Measurements from ENCODE around the gene ASCL2. TPM values are rescaled to one million over a fixed set of nuclear protein-coding genes. Genes with fewer than 3 reads are reported as not detected.

ASCL2 gene
- total RNA-seq, 1 donor from 2014 or later: 0.16 TPM

GRCh38 chr11:2268729-2269600 is 1.4 kb downstream of the ASCL2 start:
- Mint-ChIP-seq H3K27me3 (ENCODE audit: low read depth) (peaks cover 81% of the 10 kb centered on the region), H3K36me3 (ENCODE audit: low read depth) (no peaks in the 10 kb centered on the region), H3K9me3 (no peaks in the 10 kb centered on the region), H3K4me1 (peaks cover 4% of the 10 kb centered on the region), H3K4me3 (peak overlapping the region; percentile 67), H3K27ac (ENCODE audit: unreplicated experiment) (no peak overlapping the region)
- TF ChIP-seq CTCF (conservative IDR thresholded peaks at IDR 0.05): no peak
- peak; percentile 3 for DNase-seq (ENCODE audit: low read depth, low spot score)

- peaks cover 72% of the 10 kb centered on the region for H3K27me3 Mint-ChIP-seq (ENCODE audit: low read depth)
- no peak for TF ChIP-seq CTCF (conservative IDR thresholded peaks at IDR 0.05)
- peak overlapping the region; percentile 67 for H3K4me3 Mint-ChIP-seq
- H3K27ac Mint-ChIP-seq (ENCODE audit: unreplicated experiment): no peak overlapping the region
- DNase-seq (ENCODE audit: low read depth, low spot score): peak; percentile 1
- H3K4me1 Mint-ChIP-seq: peaks cover 4% of the 10 kb centered on the region
- H3K36me3 Mint-ChIP-seq (ENCODE audit: low read depth): no peaks in the 10 kb centered on the region
- H3K9me3 Mint-ChIP-seq: no peaks in the 10 kb centered on the region
Measured at GRCh38 chr11:2267851-2268728, 2.3 kb downstream of the ASCL2 start.

GRCh38 chr11:2267306-2267850 is 3.0 kb downstream of the ASCL2 start:
- no peaks in the 10 kb centered on the region for H3K36me3 Mint-ChIP-seq (ENCODE audit: low read depth)
- DNase-seq (ENCODE audit: low read depth, low spot score): no peak
- no peak for TF ChIP-seq CTCF (conservative IDR thresholded peaks at IDR 0.05)
- no peak overlapping the region for H3K4me3 Mint-ChIP-seq
- peaks cover 65% of the 10 kb centered on the region for H3K27me3 Mint-ChIP-seq (ENCODE audit: low read depth)
- H3K9me3 Mint-ChIP-seq: no peaks in the 10 kb centered on the region
- H3K27ac Mint-ChIP-seq (ENCODE audit: unreplicated experiment): no peak overlapping the region
- peaks cover 4% of the 10 kb centered on the region for H3K4me1 Mint-ChIP-seq

GRCh38 chr11:2266586-2267305 is 3.6 kb downstream of the ASCL2 start:
- H3K27ac Mint-ChIP-seq (ENCODE audit: unreplicated experiment): no peak overlapping the region
- H3K4me1 Mint-ChIP-seq: peaks cover 7% of the 10 kb centered on the region
- no peaks in the 10 kb centered on the region for H3K36me3 Mint-ChIP-seq (ENCODE audit: low read depth)
- peak overlapping the region; percentile 54 for H3K4me3 Mint-ChIP-seq
- H3K27me3 Mint-ChIP-seq (ENCODE audit: low read depth): peaks cover 59% of the 10 kb centered on the region
- DNase-seq (ENCODE audit: low read depth, low spot score): no peak
- no peak for TF ChIP-seq CTCF (conservative IDR thresholded peaks at IDR 0.05)
- H3K9me3 Mint-ChIP-seq: no peaks in the 10 kb centered on the region

All from neural crest cell (in vitro differentiated cells).